SK-N-SH treated with all-trans-retinoic acid at 6 μM for 48 hours (cell line): ENCODE results near the gene LYPLA2.
"Not testable (repeated sequence)": the region's sequence is repeated elsewhere in the genome, so short reads cannot be mapped to it uniquely, and the experiment has no call there.

Experiments
- ATAC-seq: fragments of 200-7000 bp; cut with Tn5 transposase; 3 replicates; pipeline ENCODE4 v1.9.1; 2020; ENCODE audit warnings: mild to moderate bottlenecking, moderate library complexity
- BACH2 ChIP-seq: fragments of 250-450 bp; sonication (Bioruptor Pico); IDR thresholded peaks from 2 replicates; pipeline ENCODE4 v1.9.0; 2021; ENCODE audit warnings: mild to moderate bottlenecking, borderline replicate concordance
- ESRRG ChIP-seq: fragments of 250-450 bp; sonication (Bioruptor Pico); IDR thresholded peaks from 2 replicates; pipeline ENCODE4 v1.6.1; 2021; ENCODE audit warnings: mild to moderate bottlenecking
- GLIS3 ChIP-seq: fragments of 250-450 bp; sonication (Bioruptor Pico); IDR thresholded peaks from 2 replicates; pipeline ENCODE4 v1.5.0; 2020; ENCODE audit warnings: mild to moderate bottlenecking, moderate library complexity
- OSR1 ChIP-seq: fragments of 250-450 bp; sonication (Bioruptor Pico); IDR thresholded peaks from 2 replicates; pipeline ENCODE4 v1.8.0; 2022; ENCODE audit warnings: moderate library complexity, mild to moderate bottlenecking, inconsistent platforms
- PPARA ChIP-seq: fragments of 250-450 bp; sonication (Bioruptor Pico); IDR thresholded peaks from 2 replicates; pipeline ENCODE4 v1.5.0; 2020; ENCODE audit warnings: mild to moderate bottlenecking, borderline replicate concordance
- RARB ChIP-seq: fragments of 250-450 bp; sonication (Bioruptor Pico); IDR thresholded peaks from 2 replicates; pipeline ENCODE4 v1.8.0; 2021; ENCODE audit warnings: mild to moderate bottlenecking, moderate library complexity
- SNAI2 ChIP-seq: fragments of 250-450 bp; sonication (Bioruptor Pico); IDR thresholded peaks from 2 replicates; pipeline ENCODE4 v1.5.0; 2020; ENCODE audit warnings: mild to moderate bottlenecking, moderate library complexity
- TCF4 ChIP-seq: fragments of 250-450 bp; sonication (Bioruptor Pico); IDR thresholded peaks from 2 replicates; pipeline ENCODE4 v1.8.0; 2021; ENCODE audit warnings: mild to moderate bottlenecking, moderate library complexity, borderline replicate concordance
- TOX ChIP-seq: fragments of 250-450 bp; sonication (Bioruptor Pico); IDR thresholded peaks from 2 replicates; pipeline ENCODE4 v1.8.0; 2021; ENCODE audit warnings: mild to moderate bottlenecking, moderate library complexity, borderline replicate concordance
- ZC3H10 ChIP-seq: fragments of 250-450 bp; sonication (Bioruptor Pico); IDR thresholded peaks from 2 replicates; pipeline ENCODE4 v1.5.1; 2021; ENCODE audit warnings: mild to moderate bottlenecking, moderate library complexity
- ZFP3 ChIP-seq: fragments of 250-450 bp; sonication (Bioruptor Pico); IDR thresholded peaks from 2 replicates; pipeline ENCODE4 v1.5.0; 2020; ENCODE audit warnings: mild to moderate bottlenecking, moderate library complexity
- ZFP30 ChIP-seq: fragments of 450-650 bp; formaldehyde crosslinking; IDR thresholded peaks from 2 replicates; pipeline ENCODE4 v1.5.0; 2022; ENCODE audit warnings: mild to moderate bottlenecking, moderate library complexity
- ZNF8 ChIP-seq: fragments of 450-650 bp; formaldehyde crosslinking; IDR thresholded peaks from 2 replicates; pipeline ENCODE4 v1.5.0; 2020; ENCODE audit warnings: mild to moderate bottlenecking, moderate library complexity
- TF ChIP-seq, protein P1 (sequence below): fragments of 250-450 bp; sonication (Bioruptor Pico); IDR thresholded peaks from 2 replicates; pipeline ENCODE4 v1.5.1; 2020; ENCODE audit warnings: low read depth, mild to moderate bottlenecking, moderate library complexity
- TF ChIP-seq, protein P2 (sequence below): fragments of 250-450 bp; sonication (Bioruptor Pico); IDR thresholded peaks from 2 replicates; pipeline ENCODE4 v1.8.0; 2020; ENCODE audit warnings: mild to moderate bottlenecking, moderate library complexity, borderline replicate concordance
- TF ChIP-seq, protein P3 (sequence below): fragments of 250-450 bp; sonication (Bioruptor Pico); IDR thresholded peaks from 2 replicates; pipeline ENCODE4 v1.5.0; 2020; ENCODE audit warnings: mild to moderate bottlenecking, moderate library complexity
- TF ChIP-seq, protein P4 (sequence below): fragments of 250-450 bp; sonication (Bioruptor Pico); IDR thresholded peaks from 2 replicates; pipeline ENCODE4 v1.8.0; 2021; ENCODE audit warnings: low read depth, mild to moderate bottlenecking, moderate library complexity, borderline replicate concordance

LYPLA2 gene

DNA sequence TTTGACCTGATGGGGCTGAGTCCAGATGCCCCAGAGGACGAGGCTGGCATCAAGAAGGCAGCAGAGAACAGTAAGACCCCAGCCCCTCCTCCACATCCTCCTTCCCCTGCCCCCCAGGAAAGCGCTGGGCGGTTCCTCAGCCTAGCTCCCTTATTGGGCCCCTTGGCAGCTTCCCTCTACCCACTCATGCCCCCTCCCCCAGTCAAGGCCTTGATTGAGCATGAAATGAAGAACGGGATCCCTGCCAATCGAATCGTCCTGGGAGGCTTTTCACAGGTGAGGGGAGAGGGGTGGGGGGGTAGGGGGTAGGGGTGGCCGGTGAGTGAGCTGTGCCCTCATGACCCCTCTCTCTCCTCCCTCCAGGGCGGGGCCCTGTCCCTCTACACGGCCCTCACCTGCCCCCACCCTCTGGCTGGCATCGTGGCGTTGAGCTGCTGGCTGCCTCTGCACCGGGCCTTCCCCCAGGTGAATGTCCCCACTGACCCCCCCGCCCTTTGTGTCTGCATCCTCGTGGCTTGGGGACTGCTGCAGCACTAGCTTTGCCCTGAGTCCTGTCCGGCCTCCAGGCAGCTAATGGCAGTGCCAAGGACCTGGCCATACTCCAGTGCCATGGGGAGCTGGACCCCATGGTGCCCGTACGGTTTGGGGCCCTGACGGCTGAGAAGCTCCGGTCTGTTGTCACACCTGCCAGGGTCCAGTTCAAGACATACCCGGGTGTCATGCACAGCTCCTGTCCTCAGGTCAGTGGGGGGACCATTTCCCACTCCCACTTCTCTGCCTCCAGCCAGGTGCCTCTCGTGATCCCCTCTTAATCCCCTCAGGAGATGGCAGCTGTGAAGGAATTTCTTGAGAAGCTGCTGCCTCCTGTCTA lies 3.2 kb downstream of the LYPLA2 start:
- ATAC-seq = no peak
- TF ChIP-seq TCF4 (CRISPR knock-in tag) (no peak), BACH2 (CRISPR knock-in tag) (no peak), PPARA (CRISPR knock-in tag) (no peak), OSR1 (no peak), SNAI2 (CRISPR knock-in tag) (no peak), ESRRG (CRISPR knock-in tag) (no peak), RARB (CRISPR knock-in tag) (no peak), ZFP3 (CRISPR knock-in tag) (no peak), ZC3H10 (no peak), ZNF8 (CRISPR knock-in tag) (no peak), GLIS3 (CRISPR knock-in tag) (no peak), TOX (CRISPR knock-in tag) (no peak)
- TF ChIP-seq, protein P1, sequence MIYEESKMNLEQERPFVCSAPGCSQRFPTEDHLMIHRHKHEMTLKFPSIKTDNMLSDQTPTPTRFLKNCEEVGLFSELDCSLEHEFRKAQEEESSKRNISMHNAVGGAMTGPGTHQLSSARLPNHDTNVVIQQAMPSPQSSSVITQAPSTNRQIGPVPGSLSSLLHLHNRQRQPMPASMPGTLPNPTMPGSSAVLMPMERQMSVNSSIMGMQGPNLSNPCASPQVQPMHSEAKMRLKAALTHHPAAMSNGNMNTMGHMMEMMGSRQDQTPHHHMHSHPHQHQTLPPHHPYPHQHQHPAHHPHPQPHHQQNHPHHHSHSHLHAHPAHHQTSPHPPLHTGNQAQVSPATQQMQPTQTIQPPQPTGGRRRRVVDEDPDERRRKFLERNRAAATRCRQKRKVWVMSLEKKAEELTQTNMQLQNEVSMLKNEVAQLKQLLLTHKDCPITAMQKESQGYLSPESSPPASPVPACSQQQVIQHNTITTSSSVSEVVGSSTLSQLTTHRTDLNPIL (CRISPR knock-in tag) = no peak
- TF ChIP-seq, protein P2, sequence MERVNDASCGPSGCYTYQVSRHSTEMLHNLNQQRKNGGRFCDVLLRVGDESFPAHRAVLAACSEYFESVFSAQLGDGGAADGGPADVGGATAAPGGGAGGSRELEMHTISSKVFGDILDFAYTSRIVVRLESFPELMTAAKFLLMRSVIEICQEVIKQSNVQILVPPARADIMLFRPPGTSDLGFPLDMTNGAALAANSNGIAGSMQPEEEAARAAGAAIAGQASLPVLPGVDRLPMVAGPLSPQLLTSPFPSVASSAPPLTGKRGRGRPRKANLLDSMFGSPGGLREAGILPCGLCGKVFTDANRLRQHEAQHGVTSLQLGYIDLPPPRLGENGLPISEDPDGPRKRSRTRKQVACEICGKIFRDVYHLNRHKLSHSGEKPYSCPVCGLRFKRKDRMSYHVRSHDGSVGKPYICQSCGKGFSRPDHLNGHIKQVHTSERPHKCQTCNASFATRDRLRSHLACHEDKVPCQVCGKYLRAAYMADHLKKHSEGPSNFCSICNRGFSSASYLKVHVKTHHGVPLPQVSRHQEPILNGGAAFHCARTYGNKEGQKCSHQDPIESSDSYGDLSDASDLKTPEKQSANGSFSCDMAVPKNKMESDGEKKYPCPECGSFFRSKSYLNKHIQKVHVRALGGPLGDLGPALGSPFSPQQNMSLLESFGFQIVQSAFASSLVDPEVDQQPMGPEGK (CRISPR knock-in tag) = no peak
- TF ChIP-seq, protein P3, sequence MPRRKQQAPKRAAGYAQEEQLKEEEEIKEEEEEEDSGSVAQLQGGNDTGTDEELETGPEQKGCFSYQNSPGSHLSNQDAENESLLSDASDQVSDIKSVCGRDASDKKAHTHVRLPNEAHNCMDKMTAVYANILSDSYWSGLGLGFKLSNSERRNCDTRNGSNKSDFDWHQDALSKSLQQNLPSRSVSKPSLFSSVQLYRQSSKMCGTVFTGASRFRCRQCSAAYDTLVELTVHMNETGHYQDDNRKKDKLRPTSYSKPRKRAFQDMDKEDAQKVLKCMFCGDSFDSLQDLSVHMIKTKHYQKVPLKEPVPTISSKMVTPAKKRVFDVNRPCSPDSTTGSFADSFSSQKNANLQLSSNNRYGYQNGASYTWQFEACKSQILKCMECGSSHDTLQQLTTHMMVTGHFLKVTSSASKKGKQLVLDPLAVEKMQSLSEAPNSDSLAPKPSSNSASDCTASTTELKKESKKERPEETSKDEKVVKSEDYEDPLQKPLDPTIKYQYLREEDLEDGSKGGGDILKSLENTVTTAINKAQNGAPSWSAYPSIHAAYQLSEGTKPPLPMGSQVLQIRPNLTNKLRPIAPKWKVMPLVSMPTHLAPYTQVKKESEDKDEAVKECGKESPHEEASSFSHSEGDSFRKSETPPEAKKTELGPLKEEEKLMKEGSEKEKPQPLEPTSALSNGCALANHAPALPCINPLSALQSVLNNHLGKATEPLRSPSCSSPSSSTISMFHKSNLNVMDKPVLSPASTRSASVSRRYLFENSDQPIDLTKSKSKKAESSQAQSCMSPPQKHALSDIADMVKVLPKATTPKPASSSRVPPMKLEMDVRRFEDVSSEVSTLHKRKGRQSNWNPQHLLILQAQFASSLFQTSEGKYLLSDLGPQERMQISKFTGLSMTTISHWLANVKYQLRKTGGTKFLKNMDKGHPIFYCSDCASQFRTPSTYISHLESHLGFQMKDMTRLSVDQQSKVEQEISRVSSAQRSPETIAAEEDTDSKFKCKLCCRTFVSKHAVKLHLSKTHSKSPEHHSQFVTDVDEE (CRISPR knock-in tag) = no peak

DNA sequence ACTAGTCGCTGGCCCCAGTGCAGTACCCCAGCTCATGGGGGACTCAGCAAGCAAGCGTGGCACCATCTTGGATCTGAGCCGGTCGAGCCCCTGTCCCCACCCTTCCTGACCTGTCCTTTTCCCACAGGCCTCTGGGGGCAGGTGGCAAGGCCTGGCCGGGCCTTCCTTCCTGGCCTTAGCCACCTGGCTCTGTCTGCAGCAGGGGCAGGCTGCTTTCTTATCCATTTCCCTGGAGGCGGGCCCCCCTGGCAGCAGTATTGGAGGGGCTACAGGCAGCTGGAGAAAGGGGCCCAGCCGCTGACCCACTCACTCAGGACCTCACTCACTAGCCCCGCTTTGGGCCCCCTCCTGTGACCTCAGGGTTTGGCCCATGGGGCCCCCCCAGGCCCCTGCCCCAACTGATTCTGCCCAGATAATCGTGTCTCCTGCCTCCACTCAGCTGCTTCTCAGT lies 3.8 kb downstream of the LYPLA2 start:
- not testable (repeated sequence) for ATAC-seq

DNA sequence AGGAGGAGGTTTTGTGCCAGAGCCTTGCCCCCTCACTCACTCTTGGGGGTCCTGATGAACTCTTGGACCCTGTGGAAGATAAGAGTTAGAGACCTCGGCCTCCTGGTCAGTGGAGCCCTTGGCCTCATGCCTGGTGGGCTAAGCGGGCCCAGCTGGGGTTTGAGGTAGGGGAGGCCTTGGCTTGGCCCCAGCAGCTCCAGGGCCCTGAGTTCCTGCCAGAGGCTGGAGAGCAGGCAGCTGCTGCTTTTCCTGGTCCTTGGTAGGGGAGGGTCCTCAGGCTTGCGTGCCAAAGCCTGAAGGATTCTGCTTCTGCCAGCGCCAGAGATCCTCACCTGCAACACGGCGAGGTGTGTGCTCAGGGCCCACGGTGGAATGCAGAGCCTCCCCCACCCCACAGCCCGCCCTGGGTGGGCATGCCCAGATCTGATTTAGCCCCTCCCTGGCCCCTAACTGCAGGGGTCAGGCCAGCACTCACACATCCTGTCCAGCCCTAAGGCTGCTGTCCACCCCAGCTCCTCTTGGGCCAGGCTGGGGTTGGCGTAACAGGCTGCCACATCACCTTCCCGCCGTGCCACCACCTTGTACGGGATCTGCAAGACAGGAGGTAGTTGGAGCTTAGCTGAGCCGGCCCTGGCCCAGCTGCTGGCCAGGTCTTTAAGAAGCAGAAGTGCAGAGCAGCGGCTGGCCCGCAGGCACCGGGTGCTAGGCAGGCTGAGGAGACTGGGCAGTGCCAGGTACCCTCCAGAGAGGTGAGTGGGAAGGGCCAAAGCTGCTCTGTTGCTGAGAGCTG lies 4.9 kb downstream of the LYPLA2 start:
- TF ChIP-seq TOX (CRISPR knock-in tag) (no peak), TCF4 (CRISPR knock-in tag) (no peak), PPARA (CRISPR knock-in tag) (no peak), ZFP3 (CRISPR knock-in tag) (no peak), ZNF8 (CRISPR knock-in tag) (no peak), ZC3H10 (no peak), ZFP30 (CRISPR knock-in tag) (no peak), OSR1 (no peak)
- TF ChIP-seq, protein P3 (CRISPR knock-in tag) = no peak
- TF ChIP-seq, protein P4, sequence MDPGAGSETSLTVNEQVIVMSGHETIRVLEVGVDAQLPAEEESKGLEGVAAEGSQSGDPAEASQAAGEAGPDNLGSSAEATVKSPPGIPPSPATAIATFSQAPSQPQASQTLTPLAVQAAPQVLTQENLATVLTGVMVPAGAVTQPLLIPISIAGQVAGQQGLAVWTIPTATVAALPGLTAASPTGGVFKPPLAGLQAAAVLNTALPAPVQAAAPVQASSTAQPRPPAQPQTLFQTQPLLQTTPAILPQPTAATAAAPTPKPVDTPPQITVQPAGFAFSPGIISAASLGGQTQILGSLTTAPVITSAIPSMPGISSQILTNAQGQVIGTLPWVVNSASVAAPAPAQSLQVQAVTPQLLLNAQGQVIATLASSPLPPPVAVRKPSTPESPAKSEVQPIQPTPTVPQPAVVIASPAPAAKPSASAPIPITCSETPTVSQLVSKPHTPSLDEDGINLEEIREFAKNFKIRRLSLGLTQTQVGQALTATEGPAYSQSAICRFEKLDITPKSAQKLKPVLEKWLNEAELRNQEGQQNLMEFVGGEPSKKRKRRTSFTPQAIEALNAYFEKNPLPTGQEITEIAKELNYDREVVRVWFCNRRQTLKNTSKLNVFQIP = no peak
- TF ChIP-seq, protein P1 (CRISPR knock-in tag) = no peak
- ATAC-seq = no peak
